GM03348 (cell line): ENCODE data around the gene PLXNC1.

ENCODE experiments used
- DNase-seq: peaks from one replicate; pipeline ENCODE4 v3.0.0; 2012; ENCODE audit warnings: low spot score

PLXNC1 gene

DNA sequence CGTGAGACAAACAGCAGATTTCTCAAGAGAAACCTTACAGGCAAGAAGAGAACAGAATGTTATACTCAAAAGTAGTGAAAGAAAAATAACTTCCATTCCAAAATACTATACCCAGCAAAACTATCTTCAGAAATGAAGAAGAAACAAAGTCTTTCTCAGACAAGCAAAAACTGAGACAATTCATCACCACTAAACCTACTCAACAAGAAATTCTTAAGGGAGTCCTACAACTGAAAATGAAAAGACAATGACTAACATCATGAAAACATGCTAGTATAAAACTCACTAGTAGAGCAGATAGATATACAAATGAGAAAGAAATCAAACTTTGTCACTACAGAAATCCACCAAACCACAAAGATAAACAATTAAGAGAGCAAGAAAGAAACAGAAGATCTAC lies 204.8 kb downstream of the PLXNC1 start:
- no peak for DNase-seq
